ENCODE data around the gene TRPM1. TPM values are rescaled to one million over a fixed set of nuclear protein-coding genes. Genes with fewer than 3 reads are reported as not detected.

Gene TRPM1
- total RNA-seq, 1 experiment from 2014 or later, result 0.77 TPM

DNA sequence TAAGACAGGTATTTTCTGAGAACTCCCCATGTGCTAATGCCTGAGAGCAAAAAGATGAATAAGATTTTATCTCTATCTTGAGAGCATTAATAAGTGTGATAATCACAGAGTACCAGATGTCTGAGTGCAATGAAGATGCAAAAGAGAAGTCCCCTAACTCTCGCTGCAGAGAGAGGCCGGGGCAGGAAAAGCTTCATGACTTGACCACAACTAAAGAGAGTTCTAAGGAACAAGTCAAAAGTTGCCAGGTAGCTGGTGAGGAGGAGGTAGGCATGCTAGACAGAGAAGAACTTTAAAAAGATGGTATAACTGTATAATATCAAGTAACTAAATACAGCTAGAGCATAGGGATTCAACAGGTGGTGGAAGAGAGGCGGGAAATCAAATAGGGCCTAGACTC is 138.9 kb downstream of the TRPM1 start:
- ChIA-PET POLR2A (no interaction called here), CTCF (interaction anchor here (1.2 to 2.5 kb wide), 2 partner anchors 164 to 166 kb away, joined by 3 to 13 read pairs; no protein-coding TSS in a partner anchor)
- ATAC-seq, result no peak
- Mint-ChIP-seq H3K27ac (peak overlapping the region; percentile 54), H3K36me3 (peaks cover 19% of the 10 kb centered on the region), H3K4me3 (no peak overlapping the region), H3K27me3 (ENCODE audit: low read depth) (no peaks in the 10 kb centered on the region), H3K4me1 (peaks cover 12% of the 10 kb centered on the region), H3K9me3 (no peaks in the 10 kb centered on the region)
- TF ChIP-seq SMAD4 (CRISPR knock-in tag; IDR thresholded peaks at IDR 0.05), result no peak
- TF ChIP-seq SMAD3 (CRISPR knock-in tag; IDR thresholded peaks at IDR 0.05; ENCODE audit: borderline replicate concordance), result no peak
- TF ChIP-seq CREM (CRISPR knock-in tag; IDR thresholded peaks at IDR 0.05), result no peak
- TF ChIP-seq ZNF121 (CRISPR knock-in tag; IDR thresholded peaks at IDR 0.05), result no peak
- TF ChIP-seq, protein P1, sequence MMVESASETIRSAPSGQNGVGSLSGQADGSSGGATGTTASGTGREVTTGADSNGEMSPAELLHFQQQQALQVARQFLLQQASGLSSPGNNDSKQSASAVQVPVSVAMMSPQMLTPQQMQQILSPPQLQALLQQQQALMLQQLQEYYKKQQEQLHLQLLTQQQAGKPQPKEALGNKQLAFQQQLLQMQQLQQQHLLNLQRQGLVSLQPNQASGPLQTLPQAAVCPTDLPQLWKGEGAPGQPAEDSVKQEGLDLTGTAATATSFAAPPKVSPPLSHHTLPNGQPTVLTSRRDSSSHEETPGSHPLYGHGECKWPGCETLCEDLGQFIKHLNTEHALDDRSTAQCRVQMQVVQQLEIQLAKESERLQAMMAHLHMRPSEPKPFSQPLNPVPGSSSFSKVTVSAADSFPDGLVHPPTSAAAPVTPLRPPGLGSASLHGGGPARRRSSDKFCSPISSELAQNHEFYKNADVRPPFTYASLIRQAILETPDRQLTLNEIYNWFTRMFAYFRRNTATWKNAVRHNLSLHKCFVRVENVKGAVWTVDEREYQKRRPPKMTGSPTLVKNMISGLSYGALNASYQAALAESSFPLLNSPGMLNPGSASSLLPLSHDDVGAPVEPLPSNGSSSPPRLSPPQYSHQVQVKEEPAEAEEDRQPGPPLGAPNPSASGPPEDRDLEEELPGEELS (CRISPR knock-in tag; IDR thresholded peaks at IDR 0.05), result no peak
- TF ChIP-seq, protein P2, sequence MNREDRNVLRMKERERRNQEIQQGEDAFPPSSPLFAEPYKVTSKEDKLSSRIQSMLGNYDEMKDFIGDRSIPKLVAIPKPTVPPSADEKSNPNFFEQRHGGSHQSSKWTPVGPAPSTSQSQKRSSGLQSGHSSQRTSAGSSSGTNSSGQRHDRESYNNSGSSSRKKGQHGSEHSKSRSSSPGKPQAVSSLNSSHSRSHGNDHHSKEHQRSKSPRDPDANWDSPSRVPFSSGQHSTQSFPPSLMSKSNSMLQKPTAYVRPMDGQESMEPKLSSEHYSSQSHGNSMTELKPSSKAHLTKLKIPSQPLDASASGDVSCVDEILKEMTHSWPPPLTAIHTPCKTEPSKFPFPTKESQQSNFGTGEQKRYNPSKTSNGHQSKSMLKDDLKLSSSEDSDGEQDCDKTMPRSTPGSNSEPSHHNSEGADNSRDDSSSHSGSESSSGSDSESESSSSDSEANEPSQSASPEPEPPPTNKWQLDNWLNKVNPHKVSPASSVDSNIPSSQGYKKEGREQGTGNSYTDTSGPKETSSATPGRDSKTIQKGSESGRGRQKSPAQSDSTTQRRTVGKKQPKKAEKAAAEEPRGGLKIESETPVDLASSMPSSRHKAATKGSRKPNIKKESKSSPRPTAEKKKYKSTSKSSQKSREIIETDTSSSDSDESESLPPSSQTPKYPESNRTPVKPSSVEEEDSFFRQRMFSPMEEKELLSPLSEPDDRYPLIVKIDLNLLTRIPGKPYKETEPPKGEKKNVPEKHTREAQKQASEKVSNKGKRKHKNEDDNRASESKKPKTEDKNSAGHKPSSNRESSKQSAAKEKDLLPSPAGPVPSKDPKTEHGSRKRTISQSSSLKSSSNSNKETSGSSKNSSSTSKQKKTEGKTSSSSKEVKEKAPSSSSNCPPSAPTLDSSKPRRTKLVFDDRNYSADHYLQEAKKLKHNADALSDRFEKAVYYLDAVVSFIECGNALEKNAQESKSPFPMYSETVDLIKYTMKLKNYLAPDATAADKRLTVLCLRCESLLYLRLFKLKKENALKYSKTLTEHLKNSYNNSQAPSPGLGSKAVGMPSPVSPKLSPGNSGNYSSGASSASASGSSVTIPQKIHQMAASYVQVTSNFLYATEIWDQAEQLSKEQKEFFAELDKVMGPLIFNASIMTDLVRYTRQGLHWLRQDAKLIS (CRISPR knock-in tag; IDR thresholded peaks at IDR 0.05; ENCODE audit: borderline replicate concordance), result no peak
- TF ChIP-seq ATF1 (CRISPR knock-in tag; IDR thresholded peaks at IDR 0.05), result no peak
- TF ChIP-seq JUN (CRISPR knock-in tag; IDR thresholded peaks at IDR 0.05), result no peak
- TF ChIP-seq NR3C1 (CRISPR knock-in tag; conservative IDR thresholded peaks at IDR 0.05; ENCODE audit: low read depth), result no peak
- no peak for TF ChIP-seq JAZF1 (CRISPR knock-in tag; IDR thresholded peaks at IDR 0.05)
- TF ChIP-seq GTF2I (CRISPR knock-in tag; conservative IDR thresholded peaks at IDR 0.05), result no peak
- no peak for TF ChIP-seq ZNF281 (CRISPR knock-in tag; IDR thresholded peaks at IDR 0.05)
- TF ChIP-seq HMGA2 (CRISPR knock-in tag; IDR thresholded peaks at IDR 0.05), result no peak
- TF ChIP-seq TEAD4 (CRISPR knock-in tag; IDR thresholded peaks at IDR 0.05), result no peak
- TF ChIP-seq MYBL2 (CRISPR knock-in tag; IDR thresholded peaks at IDR 0.05), result no peak
- no peak for TF ChIP-seq ZNF423 (CRISPR knock-in tag; IDR thresholded peaks at IDR 0.05)
- TF ChIP-seq, protein P3, sequence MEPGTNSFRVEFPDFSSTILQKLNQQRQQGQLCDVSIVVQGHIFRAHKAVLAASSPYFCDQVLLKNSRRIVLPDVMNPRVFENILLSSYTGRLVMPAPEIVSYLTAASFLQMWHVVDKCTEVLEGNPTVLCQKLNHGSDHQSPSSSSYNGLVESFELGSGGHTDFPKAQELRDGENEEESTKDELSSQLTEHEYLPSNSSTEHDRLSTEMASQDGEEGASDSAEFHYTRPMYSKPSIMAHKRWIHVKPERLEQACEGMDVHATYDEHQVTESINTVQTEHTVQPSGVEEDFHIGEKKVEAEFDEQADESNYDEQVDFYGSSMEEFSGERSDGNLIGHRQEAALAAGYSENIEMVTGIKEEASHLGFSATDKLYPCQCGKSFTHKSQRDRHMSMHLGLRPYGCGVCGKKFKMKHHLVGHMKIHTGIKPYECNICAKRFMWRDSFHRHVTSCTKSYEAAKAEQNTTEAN (CRISPR knock-in tag; IDR thresholded peaks at IDR 0.05), result no peak
- no peak for TF ChIP-seq GRHL2 (CRISPR knock-in tag; IDR thresholded peaks at IDR 0.05; ENCODE audit: insufficient replicate concordance, severe bottlenecking)
- no peak for DNase-seq (ENCODE audit: low spot score)

Measured in WTC11 (cell line).